OCI-LY1 (cell line): ENCODE measurements around the gene HPCAL1.

Experiments
- EZH2 ChIP-seq: fragments of 200-600 bp; sonication (generic), shearing (Covaris generic); IDR thresholded peaks from 2 replicates; pipeline ENCODE4 v1.8.0; 2017; ENCODE audit warnings: borderline replicate concordance, mixed run types, mild to moderate bottlenecking, antibody characterized with exemption, low read length, moderate library complexity, mixed read lengths
- TF ChIP-seq, protein P1 (sequence below): fragments of 200-600 bp; sonication (generic), shearing (Covaris generic); IDR thresholded peaks from 2 replicates; pipeline ENCODE4 v1.5.1; 2017; ENCODE audit warnings: mild to moderate bottlenecking, antibody characterized with exemption, low read length, moderate library complexity, mixed read lengths

DNA sequence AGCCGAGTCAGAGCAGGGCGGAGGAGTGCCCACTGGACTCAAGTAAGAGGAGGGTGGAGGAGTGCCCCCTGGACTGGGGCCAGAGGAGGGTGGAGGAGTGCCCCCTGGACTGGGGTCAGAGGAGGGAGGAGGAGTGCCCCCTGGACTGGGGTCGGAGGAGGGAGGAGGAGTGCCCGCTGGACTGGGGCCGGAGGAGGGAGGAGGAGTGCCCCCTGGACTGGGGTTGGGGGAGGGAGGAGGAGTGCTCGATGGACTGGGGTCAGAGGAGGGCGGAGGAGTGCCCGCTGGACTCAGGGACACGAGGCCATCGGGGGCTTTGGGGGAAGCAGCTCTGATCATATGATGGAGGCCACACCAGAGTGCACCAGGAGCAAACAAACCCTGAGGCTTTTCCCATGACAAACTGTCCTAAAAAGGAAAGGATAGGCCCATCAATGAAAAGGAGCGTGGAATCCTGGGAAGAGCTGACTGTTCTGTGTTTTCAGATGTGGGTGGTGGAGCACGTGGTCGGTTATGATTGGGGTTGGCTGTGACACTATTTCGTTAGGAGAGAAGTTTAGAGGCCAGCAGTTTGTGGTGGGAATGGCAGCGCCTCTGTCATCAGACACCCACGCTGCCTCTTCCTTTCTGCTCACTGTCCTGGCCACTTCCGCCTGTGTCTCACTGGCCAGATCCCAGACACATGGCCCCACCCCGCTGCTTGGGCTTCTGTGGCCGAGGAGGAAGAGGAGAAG, 24.5 kb upstream of the HPCAL1 start:
- no peak for TF ChIP-seq EZH2
- TF ChIP-seq, protein P1, sequence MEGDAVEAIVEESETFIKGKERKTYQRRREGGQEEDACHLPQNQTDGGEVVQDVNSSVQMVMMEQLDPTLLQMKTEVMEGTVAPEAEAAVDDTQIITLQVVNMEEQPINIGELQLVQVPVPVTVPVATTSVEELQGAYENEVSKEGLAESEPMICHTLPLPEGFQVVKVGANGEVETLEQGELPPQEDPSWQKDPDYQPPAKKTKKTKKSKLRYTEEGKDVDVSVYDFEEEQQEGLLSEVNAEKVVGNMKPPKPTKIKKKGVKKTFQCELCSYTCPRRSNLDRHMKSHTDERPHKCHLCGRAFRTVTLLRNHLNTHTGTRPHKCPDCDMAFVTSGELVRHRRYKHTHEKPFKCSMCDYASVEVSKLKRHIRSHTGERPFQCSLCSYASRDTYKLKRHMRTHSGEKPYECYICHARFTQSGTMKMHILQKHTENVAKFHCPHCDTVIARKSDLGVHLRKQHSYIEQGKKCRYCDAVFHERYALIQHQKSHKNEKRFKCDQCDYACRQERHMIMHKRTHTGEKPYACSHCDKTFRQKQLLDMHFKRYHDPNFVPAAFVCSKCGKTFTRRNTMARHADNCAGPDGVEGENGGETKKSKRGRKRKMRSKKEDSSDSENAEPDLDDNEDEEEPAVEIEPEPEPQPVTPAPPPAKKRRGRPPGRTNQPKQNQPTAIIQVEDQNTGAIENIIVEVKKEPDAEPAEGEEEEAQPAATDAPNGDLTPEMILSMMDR: no peak
